HepG2 (cell line): ENCODE results near the gene EFNA4. TPM values are rescaled to one million over a fixed set of nuclear protein-coding genes. Genes with fewer than 3 reads are reported as not detected.

Experiments
- ATF7 ChIP-seq, 2 experiments: fragments of 450-650 bp in 1 of 2; sonication (generic) in 1 of 2; formaldehyde crosslinking in 1 of 2; IDR thresholded peaks; 2 replicates each; pipeline versions ENCODE4 v1.4.0 to v1.6.1; 2016 to 2020; ENCODE audit warnings: antibody characterized with exemption in 1 of 2, mild to moderate bottlenecking in 1 of 2, missing genetic modification reagents in 1 of 2
- MAFF ChIP-seq: IDR thresholded peaks from 2 replicates; pipeline ENCODE4 v1.6.1; 2011; ENCODE audit warnings: low read depth, low read length, improper control_type of control experiment
- NCOA2 ChIP-seq: sonication (generic); formaldehyde crosslinking; IDR thresholded peaks from 2 replicates; pipeline ENCODE4 v1.8.0; 2022; ENCODE audit warnings: inconsistent platforms
- NR2F2 ChIP-seq: IDR thresholded peaks from 2 replicates; pipeline ENCODE4 v1.6.1; 2012; ENCODE audit warnings: low read depth, inconsistent platforms, borderline replicate concordance
- POLR2A ChIP-seq, 2 experiments: IDR thresholded peaks; 2 replicates each; pipeline ENCODE4 v1.6.1; 2011; ENCODE audit warnings: low read depth in 2 of 2, low read length in 2 of 2, mild to moderate bottlenecking in 1 of 2, moderate library complexity in 1 of 2; ENCODE audit not compliant: insufficient read depth in 1 of 2
- SOX13 ChIP-seq, 3 experiments: fragments of 450-650 bp in 1 of 3; sonication (generic) in 1 of 3; formaldehyde crosslinking in 1 of 3; IDR thresholded peaks in 2 of 3; conservative IDR thresholded peaks in 1 of 3; 2 replicates each; pipeline versions ENCODE4 v1.5.0 to v1.6.1; 2016 to 2020; ENCODE audit warnings: antibody characterized with exemption in 1 of 3, mild to moderate bottlenecking in 1 of 3, missing compliant biosample characterization in 1 of 3, missing genetic modification reagents in 1 of 3, moderate library complexity in 1 of 3
- ZNF7 ChIP-seq: IDR thresholded peaks from 2 replicates; pipeline ENCODE4 v1.6.1; 2016; ENCODE audit warnings: missing biosample characterization, missing genetic modification reagents
- ZSCAN30 ChIP-seq: sonication (generic); formaldehyde crosslinking; IDR thresholded peaks from 2 replicates; pipeline ENCODE4 v1.5.0; 2020; ENCODE audit warnings: mild to moderate bottlenecking, missing genetic modification reagents
- polyA plus RNA-seq, 8 experiments: library from polyadenylated mRNA; depleted of rRNA in 3 of 8; stranded (reverse) in 7 of 8; unstranded in 1 of 8; fragments of >200 nt; fragmentation: Illumina TruSeq in 4 of 8; extraction: Trizol in 4 of 8; gene quantifications; 2 replicates each; pipeline versions ENCODE4 v1.2.1 to v1.2.3, GENCODE V29; 2011 to 2016; ENCODE audit warnings: low read depth in 4 of 8, missing spikeins in 1 of 8, mixed read lengths in 1 of 8; ENCODE audit not compliant: insufficient read depth in 1 of 8
- total RNA-seq, 5 experiments: library from RNA; depleted of rRNA; stranded (reverse); fragments of >200 nt; fragmentation: Illumina TruSeq; extraction: Trizol; gene quantifications; 2 replicates each; pipeline ENCODE4 v1.2.3, GENCODE V29; 2016; ENCODE audit warnings: low read depth in 1 of 5
- TF ChIP-seq, protein P1 (sequence below): sonication (generic); formaldehyde crosslinking; IDR thresholded peaks from 2 replicates; pipeline ENCODE4 v1.5.1; 2020; ENCODE audit warnings: mild to moderate bottlenecking, missing genetic modification reagents
- TF ChIP-seq, protein P2 (sequence below): sonication (generic); formaldehyde crosslinking; IDR thresholded peaks from 2 replicates; pipeline ENCODE4 v1.5.0; 2020; ENCODE audit warnings: mild to moderate bottlenecking, missing genetic modification reagents
- TF ChIP-seq, protein P3 (sequence below): sonication (generic); formaldehyde crosslinking; IDR thresholded peaks from 2 replicates; pipeline ENCODE4 v1.4.0; 2020; ENCODE audit warnings: missing genetic modification reagents
- TF ChIP-seq, protein P4 (sequence below): sonication (generic); formaldehyde crosslinking; conservative IDR thresholded peaks from 2 replicates; pipeline ENCODE4 v1.4.0; 2020; ENCODE audit warnings: missing genetic modification reagents
- TF ChIP-seq, protein P5 (sequence below): IDR thresholded peaks from 2 replicates; pipeline ENCODE4 v1.6.1; 2018; ENCODE audit warnings: missing genetic modification reagents, mild to moderate bottlenecking, missing compliant biosample characterization
- TF ChIP-seq, protein P6 (sequence below): sonication (generic); formaldehyde crosslinking; IDR thresholded peaks from 2 replicates; pipeline ENCODE4 v1.8.0; 2022; ENCODE audit warnings: missing genetic modification reagents, mild to moderate bottlenecking, inconsistent platforms, borderline replicate concordance

The EFNA4 gene
- total and polyA plus RNA-seq, 2 of the 13 experiments (the other 11 are each of a cell fraction or from before 2014, with no cell fraction given), result 12.0 to 17.2 TPM

DNA sequence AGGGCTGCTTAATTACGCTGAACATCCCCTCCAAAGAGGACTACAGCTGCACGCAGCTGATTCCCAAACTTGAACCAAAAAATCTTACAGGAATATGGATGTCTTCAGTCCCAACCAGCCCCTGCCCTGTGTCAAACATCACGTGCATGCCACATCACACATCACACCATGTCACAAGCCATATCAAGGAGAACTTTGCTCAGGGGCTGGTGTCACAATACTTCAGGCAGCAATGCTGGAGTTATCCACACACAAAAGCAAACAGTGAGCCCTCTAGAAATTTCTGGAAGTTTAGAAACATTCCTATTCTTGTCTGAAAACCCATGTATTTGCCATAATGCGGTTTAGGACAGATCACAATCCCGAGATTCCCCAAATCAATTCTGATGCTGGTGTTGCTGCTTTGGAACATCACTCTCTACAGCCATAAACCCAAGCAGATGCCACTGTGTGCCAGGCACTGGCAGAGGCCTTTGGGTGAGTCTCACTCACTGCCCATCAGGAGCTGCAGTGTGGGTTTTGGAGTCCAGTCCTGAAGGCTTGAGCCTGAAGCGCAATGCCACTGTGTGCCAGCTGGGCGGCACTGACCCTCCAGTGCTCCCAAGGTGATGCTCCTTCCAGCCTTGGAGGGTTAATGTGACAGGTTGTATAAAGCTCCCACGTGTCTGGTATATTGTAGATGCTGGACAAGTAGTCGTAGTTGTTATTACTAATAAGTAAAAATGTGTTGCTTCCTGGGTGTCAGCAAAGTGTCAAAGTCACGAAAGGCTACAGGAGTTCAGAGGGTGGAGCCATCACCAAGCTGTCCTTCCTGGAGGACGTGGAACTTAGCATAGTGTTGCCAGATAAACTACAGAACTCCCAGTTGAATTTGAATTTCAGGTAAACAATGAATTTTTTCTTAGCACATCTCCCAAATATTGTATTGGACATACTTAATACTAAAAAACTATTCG lies 44.0 kb downstream of the EFNA4 start (continued):
- TF ChIP-seq, protein P1, sequence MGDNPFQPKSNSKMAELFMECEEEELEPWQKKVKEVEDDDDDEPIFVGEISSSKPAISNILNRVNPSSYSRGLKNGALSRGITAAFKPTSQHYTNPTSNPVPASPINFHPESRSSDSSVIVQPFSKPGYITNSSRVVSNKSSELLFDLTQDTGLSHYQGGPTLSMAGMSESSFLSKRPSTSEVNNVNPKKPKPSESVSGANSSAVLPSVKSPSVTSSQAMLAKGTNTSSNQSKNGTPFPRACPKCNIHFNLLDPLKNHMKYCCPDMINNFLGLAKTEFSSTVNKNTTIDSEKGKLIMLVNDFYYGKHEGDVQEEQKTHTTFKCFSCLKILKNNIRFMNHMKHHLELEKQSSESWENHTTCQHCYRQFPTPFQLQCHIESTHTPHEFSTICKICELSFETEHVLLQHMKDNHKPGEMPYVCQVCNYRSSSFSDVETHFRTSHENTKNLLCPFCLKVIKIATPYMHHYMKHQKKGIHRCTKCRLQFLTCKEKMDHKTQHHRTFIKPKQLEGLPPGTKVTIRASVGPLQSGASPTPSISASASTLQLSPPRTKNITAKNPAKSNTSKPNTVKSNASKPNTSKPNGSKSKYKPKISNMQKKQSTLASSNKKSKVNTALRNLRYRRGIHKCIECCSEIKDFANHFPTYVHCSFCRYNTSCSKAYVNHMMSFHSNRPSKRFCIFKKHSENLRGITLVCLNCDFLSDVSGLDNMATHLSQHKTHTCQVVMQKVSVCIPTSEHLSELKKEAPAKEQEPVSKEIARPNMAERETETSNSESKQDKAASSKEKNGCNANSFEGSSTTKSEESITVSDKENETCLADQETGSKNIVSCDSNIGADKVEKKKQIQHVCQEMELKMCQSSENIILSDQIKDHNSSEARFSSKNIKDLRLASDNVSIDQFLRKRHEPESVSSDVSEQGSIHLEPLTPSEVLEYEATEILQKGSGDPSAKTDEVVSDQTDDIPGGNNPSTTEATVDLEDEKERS (CRISPR knock-in tag), result no peak
- TF ChIP-seq ZNF7 (CRISPR knock-in tag) (peak; percentile 19; the same call in 1 of the 2 replicates), MAFF (no peak), ATF7 (IDR thresholded peaks at IDR 0.05) (no peak), ATF7 (CRISPR knock-in tag; IDR thresholded peaks at IDR 0.05) (no peak), NR2F2 (no peak), POLR2A (IDR thresholded peaks at IDR 0.05; ENCODE audit: insufficient read depth in 1 of 2, low read depth in 2 of 2, low read length in 2 of 2) (peak in 1 of 2 experiments; percentile 42; a peak in 1 of 4 replicates), SOX13 (IDR thresholded peaks at IDR 0.05) (no peak), SOX13 (CRISPR knock-in tag; conservative IDR thresholded peaks at IDR 0.05 in 1 of 2, IDR thresholded peaks at IDR 0.05 in 1 of 2) (peak in 1 of 2 experiments; percentile 62; a peak in 2 of 4 replicates), ZSCAN30 (CRISPR knock-in tag) (no peak), NCOA2 (CRISPR knock-in tag) (0 out of 2 replicates have a peak, but pooled peaks have one; percentile 57)
- TF ChIP-seq, protein P2, sequence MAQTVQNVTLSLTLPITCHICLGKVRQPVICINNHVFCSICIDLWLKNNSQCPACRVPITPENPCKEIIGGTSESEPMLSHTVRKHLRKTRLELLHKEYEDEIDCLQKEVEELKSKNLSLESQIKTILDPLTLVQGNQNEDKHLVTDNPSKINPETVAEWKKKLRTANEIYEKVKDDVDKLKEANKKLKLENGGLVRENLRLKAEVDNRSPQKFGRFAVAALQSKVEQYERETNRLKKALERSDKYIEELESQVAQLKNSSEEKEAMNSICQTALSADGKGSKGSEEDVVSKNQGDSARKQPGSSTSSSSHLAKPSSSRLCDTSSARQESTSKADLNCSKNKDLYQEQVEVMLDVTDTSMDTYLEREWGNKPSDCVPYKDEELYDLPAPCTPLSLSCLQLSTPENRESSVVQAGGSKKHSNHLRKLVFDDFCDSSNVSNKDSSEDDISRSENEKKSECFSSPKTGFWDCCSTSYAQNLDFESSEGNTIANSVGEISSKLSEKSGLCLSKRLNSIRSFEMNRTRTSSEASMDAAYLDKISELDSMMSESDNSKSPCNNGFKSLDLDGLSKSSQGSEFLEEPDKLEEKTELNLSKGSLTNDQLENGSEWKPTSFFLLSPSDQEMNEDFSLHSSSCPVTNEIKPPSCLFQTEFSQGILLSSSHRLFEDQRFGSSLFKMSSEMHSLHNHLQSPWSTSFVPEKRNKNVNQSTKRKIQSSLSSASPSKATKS (CRISPR knock-in tag), result no peak
- TF ChIP-seq, protein P3, sequence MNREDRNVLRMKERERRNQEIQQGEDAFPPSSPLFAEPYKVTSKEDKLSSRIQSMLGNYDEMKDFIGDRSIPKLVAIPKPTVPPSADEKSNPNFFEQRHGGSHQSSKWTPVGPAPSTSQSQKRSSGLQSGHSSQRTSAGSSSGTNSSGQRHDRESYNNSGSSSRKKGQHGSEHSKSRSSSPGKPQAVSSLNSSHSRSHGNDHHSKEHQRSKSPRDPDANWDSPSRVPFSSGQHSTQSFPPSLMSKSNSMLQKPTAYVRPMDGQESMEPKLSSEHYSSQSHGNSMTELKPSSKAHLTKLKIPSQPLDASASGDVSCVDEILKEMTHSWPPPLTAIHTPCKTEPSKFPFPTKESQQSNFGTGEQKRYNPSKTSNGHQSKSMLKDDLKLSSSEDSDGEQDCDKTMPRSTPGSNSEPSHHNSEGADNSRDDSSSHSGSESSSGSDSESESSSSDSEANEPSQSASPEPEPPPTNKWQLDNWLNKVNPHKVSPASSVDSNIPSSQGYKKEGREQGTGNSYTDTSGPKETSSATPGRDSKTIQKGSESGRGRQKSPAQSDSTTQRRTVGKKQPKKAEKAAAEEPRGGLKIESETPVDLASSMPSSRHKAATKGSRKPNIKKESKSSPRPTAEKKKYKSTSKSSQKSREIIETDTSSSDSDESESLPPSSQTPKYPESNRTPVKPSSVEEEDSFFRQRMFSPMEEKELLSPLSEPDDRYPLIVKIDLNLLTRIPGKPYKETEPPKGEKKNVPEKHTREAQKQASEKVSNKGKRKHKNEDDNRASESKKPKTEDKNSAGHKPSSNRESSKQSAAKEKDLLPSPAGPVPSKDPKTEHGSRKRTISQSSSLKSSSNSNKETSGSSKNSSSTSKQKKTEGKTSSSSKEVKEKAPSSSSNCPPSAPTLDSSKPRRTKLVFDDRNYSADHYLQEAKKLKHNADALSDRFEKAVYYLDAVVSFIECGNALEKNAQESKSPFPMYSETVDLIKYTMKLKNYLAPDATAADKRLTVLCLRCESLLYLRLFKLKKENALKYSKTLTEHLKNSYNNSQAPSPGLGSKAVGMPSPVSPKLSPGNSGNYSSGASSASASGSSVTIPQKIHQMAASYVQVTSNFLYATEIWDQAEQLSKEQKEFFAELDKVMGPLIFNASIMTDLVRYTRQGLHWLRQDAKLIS, result no peak
- TF ChIP-seq, protein P4, sequence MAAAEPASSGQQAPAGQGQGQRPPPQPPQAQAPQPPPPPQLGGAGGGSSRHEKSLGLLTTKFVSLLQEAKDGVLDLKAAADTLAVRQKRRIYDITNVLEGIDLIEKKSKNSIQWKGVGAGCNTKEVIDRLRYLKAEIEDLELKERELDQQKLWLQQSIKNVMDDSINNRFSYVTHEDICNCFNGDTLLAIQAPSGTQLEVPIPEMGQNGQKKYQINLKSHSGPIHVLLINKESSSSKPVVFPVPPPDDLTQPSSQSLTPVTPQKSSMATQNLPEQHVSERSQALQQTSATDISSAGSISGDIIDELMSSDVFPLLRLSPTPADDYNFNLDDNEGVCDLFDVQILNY (CRISPR knock-in tag), result no peak
- TF ChIP-seq, protein P5, sequence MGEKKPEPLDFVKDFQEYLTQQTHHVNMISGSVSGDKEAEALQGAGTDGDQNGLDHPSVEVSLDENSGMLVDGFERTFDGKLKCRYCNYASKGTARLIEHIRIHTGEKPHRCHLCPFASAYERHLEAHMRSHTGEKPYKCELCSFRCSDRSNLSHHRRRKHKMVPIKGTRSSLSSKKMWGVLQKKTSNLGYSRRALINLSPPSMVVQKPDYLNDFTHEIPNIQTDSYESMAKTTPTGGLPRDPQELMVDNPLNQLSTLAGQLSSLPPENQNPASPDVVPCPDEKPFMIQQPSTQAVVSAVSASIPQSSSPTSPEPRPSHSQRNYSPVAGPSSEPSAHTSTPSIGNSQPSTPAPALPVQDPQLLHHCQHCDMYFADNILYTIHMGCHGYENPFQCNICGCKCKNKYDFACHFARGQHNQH (CRISPR knock-in tag), result no peak
- TF ChIP-seq, protein P6, sequence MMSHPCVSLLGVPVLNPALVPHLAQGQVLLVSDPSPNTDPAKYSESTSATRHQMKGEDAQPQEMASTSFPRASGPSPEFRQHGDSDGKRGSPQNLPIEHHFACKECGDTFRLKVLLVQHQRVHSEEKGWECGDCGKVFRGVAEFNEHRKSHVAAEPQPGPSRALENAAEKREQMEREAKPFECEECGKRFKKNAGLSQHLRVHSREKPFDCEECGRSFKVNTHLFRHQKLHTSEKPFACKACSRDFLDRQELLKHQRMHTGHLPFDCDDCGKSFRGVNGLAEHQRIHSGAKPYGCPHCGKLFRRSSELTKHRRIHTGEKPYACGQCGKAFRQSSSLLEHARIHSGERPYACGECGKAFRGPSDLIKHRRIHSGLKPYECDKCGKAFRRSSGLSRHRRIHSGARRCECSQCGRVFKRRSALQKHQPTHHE (CRISPR knock-in tag), result no peak
